NT2/D1 (cell line): ENCODE results near the gene ESR2.

Source experiments
- SUZ12 ChIP-seq: IDR thresholded peaks from 2 replicates; pipeline ENCODE4 v1.6.1; 2011; ENCODE audit not compliant: insufficient read length, insufficient read depth; ENCODE audit errors: extremely low read depth
- YY1 ChIP-seq: IDR thresholded peaks from 2 replicates; pipeline ENCODE4 v1.6.1; 2011; ENCODE audit not compliant: insufficient read length, insufficient read depth
- ZNF274 ChIP-seq: IDR thresholded peaks from 2 replicates; pipeline ENCODE4 v1.6.1; 2011; ENCODE audit warnings: mild to moderate bottlenecking, low read depth, low read length

- no peak for TF ChIP-seq YY1
- TF ChIP-seq ZNF274: no peak
- no peak for TF ChIP-seq SUZ12
These were observed 64.7 kb downstream of the ESR2 start for GRCh38 chr14:64229489-64229888.
